HEK293T (cell line): Measurements from ENCODE around the gene SLC16A12.

Experiments
- BHLHE40 ChIP-seq: fragments of 450-650 bp; IDR thresholded peaks from 2 replicates; pipeline ENCODE4 v1.6.1; 2016; ENCODE audit warnings: mild to moderate bottlenecking, moderate library complexity, borderline replicate concordance
- FOXA1 ChIP-seq: fragments of 450-650 bp; IDR thresholded peaks from 2 replicates; pipeline ENCODE4 v1.6.1; 2016; ENCODE audit warnings: mild to moderate bottlenecking
- FOXM1 ChIP-seq: fragments of 450-650 bp; IDR thresholded peaks from 2 replicates; pipeline ENCODE4 v1.6.1; 2017; ENCODE audit warnings: mild to moderate bottlenecking, borderline replicate concordance

DNA sequence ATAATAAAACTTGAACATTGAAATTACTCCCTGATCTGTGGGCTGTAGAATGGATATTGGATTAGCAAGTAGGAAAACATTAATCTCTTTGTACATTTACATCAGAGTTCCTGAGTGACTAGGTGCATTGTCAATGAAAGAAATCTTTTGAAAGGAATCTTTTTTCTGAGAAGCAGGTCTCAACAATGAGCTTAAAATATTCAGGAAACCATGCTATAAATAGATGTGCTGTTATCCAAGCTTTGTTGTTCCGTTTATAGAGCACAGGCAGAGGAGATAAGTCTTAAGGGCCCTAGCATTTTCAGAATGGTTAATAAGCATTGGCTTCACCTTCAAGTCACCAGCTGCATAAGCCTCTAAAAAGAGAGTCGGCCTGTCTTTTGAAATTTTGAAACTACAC lies 41.3 kb upstream of the SLC16A12 start:
- no peak for TF ChIP-seq FOXM1
- TF ChIP-seq FOXA1 = no peak
- no peak for TF ChIP-seq BHLHE40
